Cardiac muscle cell (in vitro differentiated cells and primary cell): Measurements from ENCODE around the gene TEX26. TPM values are rescaled to one million over a fixed set of nuclear protein-coding genes. Genes with fewer than 3 reads are reported as not detected.

Experiments used
- DNase-seq, 2 donors: peaks; one replicate each; pipeline versions ENCODE4 v3.0.0 to v3.0.0-alpha.2; 2010 to 2017; ENCODE audit warnings: low read depth in 1 of 2, low spot score in 1 of 2
- H3K27ac ChIP-seq: fragments of 200-600 bp; sonication (generic); 2 replicates; pipeline ENCODE4 v1.5.1; 2016
- H3K27me3 ChIP-seq: fragments of 200-600 bp; sonication (generic); 2 replicates; pipeline ENCODE4 v1.6.0; 2016; ENCODE audit warnings: control low read depth
- H3K36me3 ChIP-seq: fragments of 200-600 bp; sonication (generic); 2 replicates; pipeline ENCODE4 v1.5.1; 2016; ENCODE audit warnings: control low read depth
- H3K4me1 ChIP-seq: fragments of 200-600 bp; sonication (generic); 2 replicates; pipeline ENCODE4 v1.8.1; 2017; ENCODE audit warnings: low read depth, mild to moderate bottlenecking, mixed run types
- H3K4me3 ChIP-seq: fragments of 200-600 bp; sonication (generic); 2 replicates; pipeline ENCODE4 v1.5.1; 2016; ENCODE audit warnings: mild to moderate bottlenecking
- H3K9me3 ChIP-seq: fragments of 200-600 bp; sonication (generic); 2 replicates; pipeline ENCODE4 v1.5.1; 2017; ENCODE audit warnings: low read depth, mild to moderate bottlenecking, control low read depth
- polyA plus RNA-seq: library from polyadenylated mRNA; unstranded; fragments of >200 nt; fragmentation: Nextera tagmentation; extraction: Ambion mirVana; gene quantifications from 2 replicates; pipeline ENCODE4 v1.2.1, GENCODE V29; 2016
- total RNA-seq: library from RNA; depleted of rRNA; stranded (reverse); fragments of >200 nt; gene quantifications from 2 replicates; pipeline ENCODE4 v1.2.3, GENCODE V29; 2016
- TF ChIP-seq, protein P1 (sequence below): IDR thresholded peaks from 2 replicates; pipeline ENCODE4 v1.5.1; 2012; ENCODE audit warnings: low read depth, mild to moderate bottlenecking, low read length

Gene TEX26
- total and polyA plus RNA-seq, 2 experiments from 2014 or later, result not detected

DNA sequence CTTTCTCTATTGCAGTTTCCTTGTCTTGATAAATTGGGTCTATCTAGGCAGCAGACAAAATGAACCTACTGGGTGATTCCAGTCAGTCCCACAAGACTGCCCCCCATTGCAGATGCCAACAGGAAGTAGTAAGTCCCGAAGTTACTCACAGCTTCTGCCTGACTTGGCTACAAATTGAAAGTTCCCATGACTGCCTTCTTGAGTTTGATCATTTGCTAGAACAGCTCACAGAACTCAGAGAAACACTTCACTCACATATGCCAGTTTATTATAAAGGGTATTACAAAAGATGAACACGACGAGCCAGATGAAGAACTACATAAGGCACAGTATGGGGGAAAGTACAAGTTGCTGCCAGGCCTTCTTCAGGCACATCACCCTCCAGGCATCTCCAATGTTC is 50.0 kb downstream of the TEX26 start:
- Histone ChIP-seq H3K4me3 (no peak overlapping the region), H3K27me3 (no peaks in the 10 kb centered on the region), H3K27ac (no peak overlapping the region), H3K36me3 (no peaks in the 10 kb centered on the region), H3K9me3 (no peaks in the 10 kb centered on the region), H3K4me1 (no peaks in the 10 kb centered on the region)
- TF ChIP-seq, protein P1, sequence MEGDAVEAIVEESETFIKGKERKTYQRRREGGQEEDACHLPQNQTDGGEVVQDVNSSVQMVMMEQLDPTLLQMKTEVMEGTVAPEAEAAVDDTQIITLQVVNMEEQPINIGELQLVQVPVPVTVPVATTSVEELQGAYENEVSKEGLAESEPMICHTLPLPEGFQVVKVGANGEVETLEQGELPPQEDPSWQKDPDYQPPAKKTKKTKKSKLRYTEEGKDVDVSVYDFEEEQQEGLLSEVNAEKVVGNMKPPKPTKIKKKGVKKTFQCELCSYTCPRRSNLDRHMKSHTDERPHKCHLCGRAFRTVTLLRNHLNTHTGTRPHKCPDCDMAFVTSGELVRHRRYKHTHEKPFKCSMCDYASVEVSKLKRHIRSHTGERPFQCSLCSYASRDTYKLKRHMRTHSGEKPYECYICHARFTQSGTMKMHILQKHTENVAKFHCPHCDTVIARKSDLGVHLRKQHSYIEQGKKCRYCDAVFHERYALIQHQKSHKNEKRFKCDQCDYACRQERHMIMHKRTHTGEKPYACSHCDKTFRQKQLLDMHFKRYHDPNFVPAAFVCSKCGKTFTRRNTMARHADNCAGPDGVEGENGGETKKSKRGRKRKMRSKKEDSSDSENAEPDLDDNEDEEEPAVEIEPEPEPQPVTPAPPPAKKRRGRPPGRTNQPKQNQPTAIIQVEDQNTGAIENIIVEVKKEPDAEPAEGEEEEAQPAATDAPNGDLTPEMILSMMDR, result no peak
- no peak for DNase-seq

DNA sequence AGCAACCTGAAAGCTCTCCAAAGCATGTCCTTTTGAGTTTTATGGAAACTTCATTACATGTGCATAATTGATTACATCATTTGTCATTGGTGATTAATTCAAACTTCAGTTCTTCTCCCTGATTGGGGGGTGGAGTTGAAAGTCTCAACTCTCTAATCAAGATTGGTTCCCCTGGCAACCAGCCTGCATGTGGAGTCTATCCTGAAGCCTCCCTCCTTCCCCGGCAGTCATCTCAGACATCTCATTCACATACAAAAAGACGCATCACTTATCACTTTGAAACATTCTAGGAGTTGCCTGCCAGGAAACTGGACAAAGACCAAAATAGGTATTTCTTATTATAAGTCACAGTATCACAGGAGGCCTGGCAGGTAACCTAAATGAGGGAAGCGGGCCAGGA is 50.5 kb downstream of the TEX26 start:
- Histone ChIP-seq H3K36me3 (no peaks in the 10 kb centered on the region), H3K27me3 (no peaks in the 10 kb centered on the region), H3K9me3 (no peaks in the 10 kb centered on the region), H3K4me3 (no peak overlapping the region), H3K27ac (no peak overlapping the region), H3K4me1 (no peaks in the 10 kb centered on the region)
- TF ChIP-seq, protein P1, result no peak
- DNase-seq, result no peak

DNA sequence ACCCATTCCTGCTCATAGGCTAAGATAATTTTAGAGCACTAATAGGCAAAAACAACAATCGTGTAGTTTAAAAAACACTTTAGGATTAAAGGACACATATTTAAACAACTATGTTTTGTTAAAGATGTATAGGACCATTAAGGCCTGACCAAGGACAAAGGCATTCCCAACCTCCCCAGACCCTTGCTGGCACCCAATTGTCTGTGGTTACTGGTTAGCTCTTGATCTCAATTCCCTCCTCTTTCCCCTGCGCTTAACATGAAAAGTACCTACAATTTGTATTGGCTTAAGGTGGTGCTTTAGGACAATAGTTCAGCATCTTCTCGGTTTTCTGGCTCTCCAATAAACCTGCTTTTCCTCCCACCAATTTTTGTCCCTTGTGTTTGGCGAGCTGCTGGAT is 51.0 kb downstream of the TEX26 start:
- Histone ChIP-seq H3K27ac (no peak overlapping the region), H3K27me3 (no peaks in the 10 kb centered on the region), H3K36me3 (no peaks in the 10 kb centered on the region), H3K9me3 (no peaks in the 10 kb centered on the region), H3K4me3 (no peak overlapping the region), H3K4me1 (no peaks in the 10 kb centered on the region)
- TF ChIP-seq, protein P1, result no peak
- no peak for DNase-seq

DNA sequence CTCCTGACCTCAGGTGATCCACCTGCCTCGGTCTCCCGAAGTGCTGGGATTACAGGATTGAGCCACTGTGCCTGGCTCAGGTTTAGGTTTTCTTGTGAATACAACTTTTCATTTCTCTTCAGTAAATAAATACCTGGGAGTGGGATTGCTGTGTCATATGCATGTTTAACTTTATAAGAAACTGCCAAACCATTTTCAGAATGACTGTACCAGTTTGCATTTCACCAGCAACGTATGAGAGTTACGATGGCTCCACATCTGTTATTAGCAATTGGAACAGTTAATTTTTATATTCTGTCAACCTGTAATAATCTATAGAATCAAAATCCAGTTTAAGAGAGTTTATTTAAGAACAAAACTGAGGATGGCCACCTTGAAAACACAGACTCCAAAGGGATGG is 52.2 kb downstream of the TEX26 start:
- no peaks in the 10 kb centered on the region for H3K27me3 ChIP-seq
- H3K36me3 ChIP-seq, result no peaks in the 10 kb centered on the region
- H3K9me3 ChIP-seq, result no peaks in the 10 kb centered on the region
- H3K27ac ChIP-seq, result no peak overlapping the region
- no peak overlapping the region for H3K4me3 ChIP-seq
- no peaks in the 10 kb centered on the region for H3K4me1 ChIP-seq
- no peak for DNase-seq
- TF ChIP-seq, protein P1, result no peak

DNA sequence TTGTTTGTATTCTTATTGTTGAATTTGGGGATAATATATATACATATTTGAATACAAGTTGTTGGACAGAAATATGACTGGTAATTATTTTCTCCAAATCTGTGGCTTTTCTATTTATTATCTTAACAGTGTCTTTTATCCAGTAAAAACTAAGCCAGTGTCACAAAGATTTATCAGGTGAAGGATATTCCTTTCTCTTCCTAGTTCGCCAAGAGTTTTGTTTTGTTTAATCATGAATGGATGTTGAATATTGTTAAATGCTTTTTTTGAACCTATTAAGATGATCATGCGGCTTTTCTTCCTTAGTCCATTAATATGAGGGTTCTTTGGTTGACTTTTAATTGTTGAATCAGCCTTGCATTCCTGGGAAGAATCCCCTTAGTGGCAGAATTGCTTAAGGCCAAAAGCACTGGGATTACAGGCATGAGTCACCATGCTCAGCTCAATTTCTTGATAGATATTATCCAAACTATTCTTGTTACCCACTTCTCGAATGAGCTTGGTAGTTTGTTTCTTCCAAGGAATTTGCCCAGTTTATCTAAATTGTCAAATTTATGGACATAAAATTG is 53.3 kb downstream of the TEX26 start:
- Histone ChIP-seq H3K4me1 (no peaks in the 10 kb centered on the region), H3K9me3 (no peaks in the 10 kb centered on the region), H3K27ac (no peak overlapping the region), H3K4me3 (no peak overlapping the region), H3K36me3 (no peaks in the 10 kb centered on the region), H3K27me3 (no peaks in the 10 kb centered on the region)
- TF ChIP-seq, protein P1, result no peak
- peak in 1 of 2 donors; percentile 54 for DNase-seq
